Muscle of arm (tissue), 12 donors: ENCODE results near the gene KCNMB1. TPM values are rescaled to one million over a fixed set of nuclear protein-coding genes. Genes with fewer than 3 reads are reported as not detected.

Experiments used
- DNase-seq: peaks from one replicate; pipeline ENCODE4 v3.0.0-alpha.2; 2013
- polyA plus RNA-seq, 12 donors: library from polyadenylated mRNA; unstranded; fragments of 120-200 nt; gene quantifications; one replicate each; pipeline ENCODE4 v1.2.1, GENCODE V29; 2013; ENCODE audit not compliant: insufficient read length in 12 of 12

Gene KCNMB1
- polyA plus RNA-seq, 12 donors, result 0.34 to 3.3 (median 0.71) TPM; not detected in 1

GRCh38 chr5:170343177-170343576 is 46.0 kb downstream of the KCNMB1 start:
- no peak for DNase-seq

- DNase-seq, result no peak
Observed at GRCh38 chr5:170342153-170342725, 46.9 kb downstream of the KCNMB1 start.

GRCh38 chr5:170341545-170341944 is 47.6 kb downstream of the KCNMB1 start:
- no peak for DNase-seq

- no peak for DNase-seq
Observed at GRCh38 chr5:170339780-170340167, 49.4 kb downstream of the KCNMB1 start.

- DNase-seq, result no peak
Observed at GRCh38 chr5:170338933-170339779, 50.0 kb downstream of the KCNMB1 start.

GRCh38 chr5:170338291-170338690 is 50.9 kb downstream of the KCNMB1 start:
- no peak for DNase-seq

GRCh38 chr5:170337045-170337733 is 52.0 kb downstream of the KCNMB1 start:
- no peak for DNase-seq

- no peak for DNase-seq
Observed at GRCh38 chr5:170336065-170336464, 53.1 kb downstream of the KCNMB1 start.

GRCh38 chr5:170334626-170335025 is 54.5 kb downstream of the KCNMB1 start:
- no peak for DNase-seq

GRCh38 chr5:170333161-170333910 is 55.8 kb downstream of the KCNMB1 start:
- no peak for DNase-seq

- no peak for DNase-seq
Observed at GRCh38 chr5:170332058-170332457, 57.1 kb downstream of the KCNMB1 start.

- DNase-seq, result no peak
Observed at GRCh38 chr5:170330568-170331054, 58.6 kb downstream of the KCNMB1 start.

GRCh38 chr5:170329524-170329923 is 59.6 kb downstream of the KCNMB1 start:
- no peak for DNase-seq

GRCh38 chr5:170327829-170328228 is 61.3 kb downstream of the KCNMB1 start:
- DNase-seq, result no peak

GRCh38 chr5:170327168-170327567 is 62.0 kb downstream of the KCNMB1 start:
- no peak for DNase-seq

Other genes with a start within 250 kb of the KCNMB1 start
- gene C5orf58, start 156.4 kb downstream of the KCNMB1 start, polyA plus RNA-seq, result under 1 TPM in 5 of 12 donors, not detected in 7; 0.37 to 0.85 (median 0.52) TPM
- gene LCP2, start 91.6 kb downstream of the KCNMB1 start, polyA plus RNA-seq, result 10 to 100 TPM in 1 of 12 donors, 1 to 10 TPM in 10, not detected in 1; 4.7 to 16.3 (median 5.8) TPM
- gene KCNIP1, start 114.7 kb upstream of the KCNMB1 start, polyA plus RNA-seq, result 1 to 10 TPM in 10 of 12 donors, not detected in 2; 2.4 to 6.0 (median 3.4) TPM